Measurements from ENCODE around the gene BMP7.

The BMP7 gene

GRCh38 chr20:57163041-57163440 is 103.4 kb downstream of the BMP7 start:
- no peak overlapping the region for H3K4me2 ChIP-seq (ENCODE audit: insufficient read depth, low read length, poor library complexity, severe bottlenecking)
- no peak overlapping the region for H3K9ac ChIP-seq (ENCODE audit: low read depth, low read length, poor library complexity)
- no peak overlapping the region for H3K4me3 ChIP-seq (ENCODE audit: low read length in 2 of 2)
- H3K79me1 ChIP-seq (ENCODE audit: low read depth, low read length) = peaks cover 2% of the 10 kb centered on the region
- H3K14ac ChIP-seq (ENCODE audit: low read length) = no peak overlapping the region
- no peak overlapping the region for H2BK120ac ChIP-seq (ENCODE audit: low read depth, low read length)
- no peak overlapping the region for H4K91ac ChIP-seq (ENCODE audit: low read depth, low read length, poor library complexity)
- no peak overlapping the region for H2AK5ac ChIP-seq (ENCODE audit: low read depth, low read length)
- no peak overlapping the region for H4K8ac ChIP-seq (ENCODE audit: low read depth, low read length)
- no peak overlapping the region for H3K27ac ChIP-seq (replicated peaks; ENCODE audit: low read length)
- no peak overlapping the region for H2BK12ac ChIP-seq (ENCODE audit: low read length)
- no peak overlapping the region for H3K18ac ChIP-seq (ENCODE audit: low read length)
- no CpG with 5 or more reads among the region's 2 CpGs for WGBS, 2 donors (ENCODE audit: extremely low coverage in 2 of 2, insufficient read length in 2 of 2, insufficient replicate concordance in 1 of 2)
- no peak overlapping the region for H2BK5ac ChIP-seq (ENCODE audit: low read length)
- peaks cover 0 to 2% of the 10 kb centered on the region in 2 donors for H3K9me3 ChIP-seq (replicated peaks in 1 of 2; ENCODE audit: control insufficient read depth in 2 of 2, insufficient read depth in 1 of 2, low read depth in 1 of 2, low read length in 2 of 2)
- H3K4ac ChIP-seq (ENCODE audit: low read length) = no peak overlapping the region
- no peak overlapping the region for H3K23ac ChIP-seq (ENCODE audit: low read depth, low read length, poor library complexity)
- H2BK15ac ChIP-seq (ENCODE audit: low read length) = no peak overlapping the region
- H3K27me3 ChIP-seq (ENCODE audit: control insufficient read depth in 3 of 3, insufficient read depth in 3 of 3, low read depth in 1 of 3, low read length in 3 of 3) = no peaks in the 10 kb centered on the region
- H3K4me1 ChIP-seq (ENCODE audit: control insufficient read depth in 2 of 2, insufficient read depth in 1 of 2, low read depth in 1 of 2, low read length in 2 of 2) = peaks cover 0 to 6% of the 10 kb centered on the region in 2 donors
- peaks cover 0 to 9% of the 10 kb centered on the region in 2 donors for H3K36me3 ChIP-seq (replicated peaks in 1 of 2; ENCODE audit: control insufficient read depth in 2 of 2, insufficient read depth in 2 of 2, low read length in 2 of 2)
- DNase-seq (ENCODE audit: low spot score) = no peak
- H2AFZ ChIP-seq (ENCODE audit: low read length) = no peak overlapping the region

DNA sequence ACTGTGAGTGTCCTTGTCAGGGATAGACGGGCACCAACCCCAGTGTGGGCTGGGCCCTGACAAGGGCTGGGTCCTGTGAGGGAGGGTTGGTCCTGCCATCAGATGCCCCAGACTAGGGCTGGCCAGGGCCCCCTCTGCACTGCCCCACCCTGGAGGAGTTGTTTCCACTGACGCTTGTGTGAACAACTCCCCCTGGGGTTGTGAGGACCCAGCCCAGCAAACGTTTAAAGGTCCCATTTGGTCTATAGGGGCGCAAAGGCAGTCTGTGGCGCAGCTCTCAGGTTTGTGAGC is 104.1 kb downstream of the BMP7 start:
- WGBS, 2 donors (ENCODE audit: extremely low coverage in 2 of 2, insufficient read length in 2 of 2, insufficient replicate concordance in 1 of 2) = no CpG with 5 or more reads among the region's 5 CpGs
- H2AK5ac ChIP-seq (ENCODE audit: low read depth, low read length) = no peak overlapping the region

GRCh38 chr20:57161478-57162361 is 104.7 kb downstream of the BMP7 start:
- no peak for DNase-seq (ENCODE audit: low spot score)
- peaks cover 0 to 6% of the 10 kb centered on the region in 2 donors for H3K4me1 ChIP-seq (ENCODE audit: control insufficient read depth in 2 of 2, insufficient read depth in 1 of 2, low read depth in 1 of 2, low read length in 2 of 2)
- H3K4me3 ChIP-seq (ENCODE audit: low read length in 2 of 2) = no peak overlapping the region
- H3K27me3 ChIP-seq (ENCODE audit: control insufficient read depth in 3 of 3, insufficient read depth in 3 of 3, low read depth in 1 of 3, low read length in 3 of 3) = no peaks in the 10 kb centered on the region
- H3K4me2 ChIP-seq (ENCODE audit: insufficient read depth, low read length, poor library complexity, severe bottlenecking) = no peak overlapping the region
- WGBS, 2 donors (ENCODE audit: extremely low coverage in 2 of 2, insufficient read length in 2 of 2, insufficient replicate concordance in 1 of 2) = no CpG with 5 or more reads among the region's 25 CpGs
- H3K14ac ChIP-seq (ENCODE audit: low read length) = no peak overlapping the region
- no peaks in the 10 kb centered on the region for H3K36me3 ChIP-seq (replicated peaks in 1 of 2; ENCODE audit: control insufficient read depth in 2 of 2, insufficient read depth in 2 of 2, low read length in 2 of 2)
- no peak overlapping the region for H3K23ac ChIP-seq (ENCODE audit: low read depth, low read length, poor library complexity)
- H2BK5ac ChIP-seq (ENCODE audit: low read length) = no peak overlapping the region
- H3K9me3 ChIP-seq (replicated peaks in 1 of 2; ENCODE audit: control insufficient read depth in 2 of 2, insufficient read depth in 1 of 2, low read depth in 1 of 2, low read length in 2 of 2) = peaks cover 0 to 2% of the 10 kb centered on the region in 2 donors
- no peak overlapping the region for H2BK15ac ChIP-seq (ENCODE audit: low read length)
- H2BK12ac ChIP-seq (ENCODE audit: low read length) = no peak overlapping the region
- H2BK120ac ChIP-seq (ENCODE audit: low read depth, low read length) = no peak overlapping the region
- H4K8ac ChIP-seq (ENCODE audit: low read depth, low read length) = no peak overlapping the region
- no peak overlapping the region for H3K18ac ChIP-seq (ENCODE audit: low read length)
- no peak overlapping the region for H3K4ac ChIP-seq (ENCODE audit: low read length)
- no peak overlapping the region for H3K27ac ChIP-seq (replicated peaks; ENCODE audit: low read length)
- no peak overlapping the region for H3K9ac ChIP-seq (ENCODE audit: low read depth, low read length, poor library complexity)
- H4K91ac ChIP-seq (ENCODE audit: low read depth, low read length, poor library complexity) = no peak overlapping the region
- H3K79me1 ChIP-seq (ENCODE audit: low read depth, low read length) = peaks cover 2% of the 10 kb centered on the region
- H2AK5ac ChIP-seq (ENCODE audit: low read depth, low read length) = no peak overlapping the region
- no peak overlapping the region for H2AFZ ChIP-seq (ENCODE audit: low read length)

More for the DNA sequence above, 104.1 kb downstream of the BMP7 start:
- H3K27ac ChIP-seq (replicated peaks; ENCODE audit: low read length) = no peak overlapping the region
- no peak overlapping the region for H3K14ac ChIP-seq (ENCODE audit: low read length)
- H2BK120ac ChIP-seq (ENCODE audit: low read depth, low read length) = no peak overlapping the region
- H3K4me3 ChIP-seq (ENCODE audit: low read length in 2 of 2) = no peak overlapping the region
- H3K9me3 ChIP-seq (replicated peaks in 1 of 2; ENCODE audit: control insufficient read depth in 2 of 2, insufficient read depth in 1 of 2, low read depth in 1 of 2, low read length in 2 of 2) = peaks cover 0 to 2% of the 10 kb centered on the region in 2 donors
- no peak overlapping the region for H3K4me2 ChIP-seq (ENCODE audit: insufficient read depth, low read length, poor library complexity, severe bottlenecking)
- no peak overlapping the region for H2AFZ ChIP-seq (ENCODE audit: low read length)
- H3K9ac ChIP-seq (ENCODE audit: low read depth, low read length, poor library complexity) = no peak overlapping the region
- H3K27me3 ChIP-seq (ENCODE audit: control insufficient read depth in 3 of 3, insufficient read depth in 3 of 3, low read depth in 1 of 3, low read length in 3 of 3) = no peaks in the 10 kb centered on the region
- H3K36me3 ChIP-seq (replicated peaks in 1 of 2; ENCODE audit: control insufficient read depth in 2 of 2, insufficient read depth in 2 of 2, low read length in 2 of 2) = peaks cover 0 to 2% of the 10 kb centered on the region in 2 donors
- H2BK5ac ChIP-seq (ENCODE audit: low read length) = no peak overlapping the region
- peaks cover 2% of the 10 kb centered on the region for H3K79me1 ChIP-seq (ENCODE audit: low read depth, low read length)
- H3K4me1 ChIP-seq (ENCODE audit: control insufficient read depth in 2 of 2, insufficient read depth in 1 of 2, low read depth in 1 of 2, low read length in 2 of 2) = peaks cover 0 to 6% of the 10 kb centered on the region in 2 donors
- H3K4ac ChIP-seq (ENCODE audit: low read length) = no peak overlapping the region
- H2BK12ac ChIP-seq (ENCODE audit: low read length) = no peak overlapping the region
- DNase-seq (ENCODE audit: low spot score) = no peak
- H3K23ac ChIP-seq (ENCODE audit: low read depth, low read length, poor library complexity) = no peak overlapping the region
- H4K91ac ChIP-seq (ENCODE audit: low read depth, low read length, poor library complexity) = no peak overlapping the region
- H4K8ac ChIP-seq (ENCODE audit: low read depth, low read length) = no peak overlapping the region
- no peak overlapping the region for H2BK15ac ChIP-seq (ENCODE audit: low read length)
- H3K18ac ChIP-seq (ENCODE audit: low read length) = no peak overlapping the region

DNA sequence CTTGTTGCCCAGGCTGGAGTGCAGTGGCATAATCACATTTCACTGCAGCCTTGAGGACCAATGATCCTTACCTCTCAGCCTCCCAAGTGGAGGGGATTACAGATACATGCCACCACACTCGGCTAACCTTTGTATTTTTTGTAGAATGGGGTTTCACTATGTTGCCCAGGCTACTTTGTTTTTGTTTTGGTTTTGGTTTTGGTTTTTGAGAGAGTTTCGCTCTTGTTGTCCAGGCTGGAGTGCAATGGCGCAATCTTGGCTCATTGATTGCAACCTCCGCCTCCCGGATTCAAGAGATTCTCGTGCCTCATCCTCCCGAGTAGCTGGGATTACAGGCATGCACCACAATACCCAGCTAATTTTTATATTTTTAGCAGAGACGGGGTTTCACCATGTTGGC is 105.5 kb downstream of the BMP7 start:
- H2AFZ ChIP-seq (ENCODE audit: low read length) = no peak overlapping the region
- peaks cover 0 to 2% of the 10 kb centered on the region in 2 donors for H3K9me3 ChIP-seq (replicated peaks in 1 of 2; ENCODE audit: control insufficient read depth in 2 of 2, insufficient read depth in 1 of 2, low read depth in 1 of 2, low read length in 2 of 2)
- no peaks in the 10 kb centered on the region for H3K36me3 ChIP-seq (replicated peaks in 1 of 2; ENCODE audit: control insufficient read depth in 2 of 2, insufficient read depth in 2 of 2, low read length in 2 of 2)
- H4K91ac ChIP-seq (ENCODE audit: low read depth, low read length, poor library complexity) = no peak overlapping the region
- H2BK15ac ChIP-seq (ENCODE audit: low read length) = no peak overlapping the region
- WGBS, 2 donors (ENCODE audit: extremely low coverage in 2 of 2, insufficient read length in 2 of 2, insufficient replicate concordance in 1 of 2) = no CpG with 5 or more reads among the region's 8 CpGs
- H3K4ac ChIP-seq (ENCODE audit: low read length) = no peak overlapping the region
- peaks cover 2% of the 10 kb centered on the region for H3K79me1 ChIP-seq (ENCODE audit: low read depth, low read length)
- H4K8ac ChIP-seq (ENCODE audit: low read depth, low read length) = no peak overlapping the region
- H3K27me3 ChIP-seq (ENCODE audit: control insufficient read depth in 3 of 3, insufficient read depth in 3 of 3, low read depth in 1 of 3, low read length in 3 of 3) = no peaks in the 10 kb centered on the region
- no peak overlapping the region for H3K14ac ChIP-seq (ENCODE audit: low read length)
- no peak overlapping the region for H2AK5ac ChIP-seq (ENCODE audit: low read depth, low read length)
- H3K4me3 ChIP-seq (ENCODE audit: low read length in 2 of 2) = no peak overlapping the region
- DNase-seq (ENCODE audit: low spot score) = no peak
- no peak overlapping the region for H2BK5ac ChIP-seq (ENCODE audit: low read length)
- H2BK12ac ChIP-seq (ENCODE audit: low read length) = no peak overlapping the region
- H3K27ac ChIP-seq (replicated peaks; ENCODE audit: low read length) = no peak overlapping the region
- no peak overlapping the region for H3K18ac ChIP-seq (ENCODE audit: low read length)
- H3K23ac ChIP-seq (ENCODE audit: low read depth, low read length, poor library complexity) = no peak overlapping the region
- no peak overlapping the region for H3K9ac ChIP-seq (ENCODE audit: low read depth, low read length, poor library complexity)
- no peak overlapping the region for H3K4me2 ChIP-seq (ENCODE audit: insufficient read depth, low read length, poor library complexity, severe bottlenecking)
- H3K4me1 ChIP-seq (ENCODE audit: control insufficient read depth in 2 of 2, insufficient read depth in 1 of 2, low read depth in 1 of 2, low read length in 2 of 2) = peaks cover 0 to 6% of the 10 kb centered on the region in 2 donors
- no peak overlapping the region for H2BK120ac ChIP-seq (ENCODE audit: low read depth, low read length)

Data from neuronal stem cell (in vitro differentiated cells).